Endothelial cell of umbilical vein (primary cell): ENCODE results near the gene BLID. TPM values are rescaled to one million over a fixed set of nuclear protein-coding genes. Genes with fewer than 3 reads are reported as not detected.

Experiments
- BruUV-seq: library from RNA; stranded (reverse); fragments of 400-500 nt; replicated peaks from 2 replicates; lab custom pipeline; 2021; lab: Mats Ljungman, UMichigan
- CTCF ChIA-PET: fragments of 300-600, 350-600 bp; sonication (Branson Sonifier 250); formaldehyde crosslinking; loops from one replicate; lab custom pipeline; 2021; ENCODE audit warnings: antibody characterized with exemption, inconsistent platforms; lab: Charles Lee
- POLR2A ChIA-PET: fragments of 300-600, 350-600 bp; sonication (Branson Sonifier 250); formaldehyde crosslinking; loops from one replicate; lab custom pipeline; 2021; ENCODE audit warnings: antibody characterized with exemption, inconsistent platforms; lab: Charles Lee
- DNase-seq: peaks from one replicate; pipeline ENCODE4 v3.0.0-alpha.2; 2011; ENCODE audit warnings: low read depth, low spot score
- FAIRE-seq: peaks from 2 replicates; lab custom pipeline; 2011; peaks lifted over from hg19 to GRCh38; lab: Jason Lieb, UNC
- H2AFZ ChIP-seq: 2 replicates; pipeline ENCODE4 v1.6.0; 2012; ENCODE audit warnings: low read depth, low read length, control low read depth, inconsistent platforms
- H3K27ac ChIP-seq: 2 replicates; pipeline ENCODE4 v1.5.1; 2011; ENCODE audit warnings: low read depth, mild to moderate bottlenecking, control low read depth, low read length, moderate library complexity; ENCODE audit not compliant: insufficient read depth
- H3K27me3 ChIP-seq, 2 experiments: 2 replicates each; pipeline versions ENCODE4 v1.6.0 to v1.6.1; 2011; ENCODE audit warnings: low read length in 2 of 2, mixed read lengths in 1 of 2; ENCODE audit not compliant: control insufficient read depth in 2 of 2, insufficient read depth in 2 of 2
- H3K36me3 ChIP-seq, 2 experiments: 2 replicates in 1 of 2; 3 replicates in 1 of 2; pipeline ENCODE4 v1.5.1; 2011; ENCODE audit warnings: low read length in 2 of 2, mild to moderate bottlenecking in 1 of 2, moderate library complexity in 1 of 2; ENCODE audit not compliant: control insufficient read depth in 2 of 2, insufficient read depth in 2 of 2; ENCODE audit errors: extremely low read depth in 1 of 2
- H3K4me1 ChIP-seq: 3 replicates; pipeline ENCODE4 v1.5.1; 2011; ENCODE audit warnings: mild to moderate bottlenecking, low read length; ENCODE audit not compliant: control insufficient read depth, insufficient read depth; ENCODE audit errors: extremely low read depth
- H3K4me2 ChIP-seq: 2 replicates; pipeline ENCODE4 v1.6.1; 2011; ENCODE audit warnings: low read length, control low read depth, mixed read lengths; ENCODE audit not compliant: insufficient read depth
- H3K4me3 ChIP-seq, 3 experiments: fragments of 200-600 bp in 1 of 3; sonication (generic), shearing (Covaris generic) in 1 of 3; replicated peaks in 1 of 3; 2 replicates each; pipeline ENCODE4 v1.5.1; 2011 to 2016; ENCODE audit warnings: control low read depth in 3 of 3, low read length in 3 of 3, mild to moderate bottlenecking in 2 of 3, inconsistent platforms in 1 of 3, low read depth in 1 of 3, moderate library complexity in 1 of 3; ENCODE audit not compliant: insufficient read depth in 1 of 3
- H3K79me2 ChIP-seq: 2 replicates; pipeline ENCODE4 v1.6.0; 2012; ENCODE audit warnings: low read length, inconsistent platforms; ENCODE audit not compliant: control insufficient read depth, insufficient read depth
- H3K9ac ChIP-seq: replicated peaks from 2 replicates; pipeline ENCODE3; 2011; ENCODE audit warnings: low read length, control low read depth; ENCODE audit not compliant: insufficient read depth; ENCODE audit errors: extremely low read depth
- H3K9me1 ChIP-seq: replicated peaks from 3 replicates; pipeline ENCODE4 v1.6.0; 2011; ENCODE audit warnings: mild to moderate bottlenecking, low read length; ENCODE audit not compliant: control insufficient read depth, insufficient read depth; ENCODE audit errors: extremely low read depth
- H3K9me3 ChIP-seq: replicated peaks from 2 replicates; pipeline ENCODE4 v1.5.1; 2012; ENCODE audit warnings: low read length, inconsistent platforms; ENCODE audit not compliant: control insufficient read depth, insufficient read depth
- H4K20me1 ChIP-seq: replicated peaks from 2 replicates; pipeline ENCODE3; 2011; ENCODE audit warnings: mild to moderate bottlenecking, low read length; ENCODE audit not compliant: control insufficient read depth, insufficient read depth; ENCODE audit errors: extremely low read depth
- EZH2 ChIP-seq: IDR thresholded peaks from 2 replicates; pipeline ENCODE4 v1.6.1; 2012; ENCODE audit warnings: borderline replicate concordance, low read depth, mild to moderate bottlenecking, moderate library complexity, low read length, inconsistent platforms; ENCODE audit not compliant: severe bottlenecking
- GATA2 ChIP-seq: IDR thresholded peaks from 2 replicates; pipeline ENCODE4 v1.7.0; 2011; ENCODE audit warnings: low read depth, mild to moderate bottlenecking, moderate library complexity, mixed read lengths, low read length; ENCODE audit not compliant: insufficient read length, insufficient read depth
- MYC ChIP-seq: IDR thresholded peaks from one replicate; pipeline ENCODE4 v1.6.1; 2011; ENCODE audit warnings: mild to moderate bottlenecking, low read depth, low read length
- dilution Hi-C: fragments of 300-500 bp; cut with MboI; formaldehyde crosslinking; loops from one replicate; pipeline ENCODE4 v1.15.0; 2019; ENCODE audit warnings: low sequenced_read_pairs; ENCODE audit not compliant: extremely low pct_ligation_motif_present
- intact Hi-C: fragments of 100-400 bp; cut with micrococcal nuclease; formaldehyde crosslinking; loops from one replicate; pipeline ENCODE4 v1.10.0; 2022
- polyA plus RNA-seq, 4 experiments: library from polyadenylated mRNA; depleted of rRNA in 3 of 4; stranded (reverse) in 3 of 4; unstranded in 1 of 4; fragments of >200 nt; gene quantifications; 2 replicates each; pipeline versions ENCODE4 v1.2.1 to v1.2.3, GENCODE V29; 2011 to 2012; ENCODE audit warnings: missing spikeins in 1 of 4
- total RNA-seq: library from RNA; stranded (reverse); gene quantifications from 2 replicates; pipeline ENCODE4 v1.2.3, GENCODE V29; 2021
- TF ChIP-seq, protein P1 (sequence below), 2 donors: IDR thresholded peaks; 1 replicate in 1 of 2; 2 replicates in 1 of 2; pipeline ENCODE4 v1.5.1; 2011; ENCODE audit warnings: low read length in 2 of 2, mild to moderate bottlenecking in 2 of 2, moderate library complexity in 2 of 2, control low read depth in 1 of 2, inconsistent platforms in 1 of 2, low read depth in 1 of 2; ENCODE audit not compliant: insufficient read depth in 1 of 2; ENCODE audit errors: extremely low read depth in 1 of 2

Gene BLID
- total and polyA plus RNA-seq, 2 donors (not counting 3 experiments of a cell fraction or from before 2014, with no cell fraction given): 0.12 to 3.5 TPM

DNA sequence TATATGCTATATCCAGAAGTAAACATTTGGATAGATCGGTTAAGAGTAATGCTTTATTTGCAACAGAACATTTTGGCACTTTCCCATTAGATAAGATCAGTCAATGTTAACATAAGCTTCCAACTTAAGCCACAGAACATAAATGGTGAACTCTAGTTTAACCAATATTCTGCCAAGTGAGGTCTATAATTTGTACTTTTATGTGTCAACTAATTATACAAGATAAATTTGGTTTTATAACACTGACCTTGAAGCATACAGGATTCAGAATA lies 23.5 kb upstream of the BLID start:
- TF ChIP-seq, protein P1, sequence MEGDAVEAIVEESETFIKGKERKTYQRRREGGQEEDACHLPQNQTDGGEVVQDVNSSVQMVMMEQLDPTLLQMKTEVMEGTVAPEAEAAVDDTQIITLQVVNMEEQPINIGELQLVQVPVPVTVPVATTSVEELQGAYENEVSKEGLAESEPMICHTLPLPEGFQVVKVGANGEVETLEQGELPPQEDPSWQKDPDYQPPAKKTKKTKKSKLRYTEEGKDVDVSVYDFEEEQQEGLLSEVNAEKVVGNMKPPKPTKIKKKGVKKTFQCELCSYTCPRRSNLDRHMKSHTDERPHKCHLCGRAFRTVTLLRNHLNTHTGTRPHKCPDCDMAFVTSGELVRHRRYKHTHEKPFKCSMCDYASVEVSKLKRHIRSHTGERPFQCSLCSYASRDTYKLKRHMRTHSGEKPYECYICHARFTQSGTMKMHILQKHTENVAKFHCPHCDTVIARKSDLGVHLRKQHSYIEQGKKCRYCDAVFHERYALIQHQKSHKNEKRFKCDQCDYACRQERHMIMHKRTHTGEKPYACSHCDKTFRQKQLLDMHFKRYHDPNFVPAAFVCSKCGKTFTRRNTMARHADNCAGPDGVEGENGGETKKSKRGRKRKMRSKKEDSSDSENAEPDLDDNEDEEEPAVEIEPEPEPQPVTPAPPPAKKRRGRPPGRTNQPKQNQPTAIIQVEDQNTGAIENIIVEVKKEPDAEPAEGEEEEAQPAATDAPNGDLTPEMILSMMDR (IDR thresholded peaks at IDR 0.05; ENCODE audit: extremely low read depth in 1 of 2, insufficient read depth in 1 of 2, low read depth in 1 of 2, low read length in 2 of 2): no peak
- TF ChIP-seq MYC: no peak
- TF ChIP-seq EZH2: no peak
- TF ChIP-seq GATA2: peak; percentile 1
- H3K9ac ChIP-seq: no peak overlapping the region
- peaks cover 65% of the 10 kb centered on the region for H3K4me1 ChIP-seq

More for the DNA sequence above, 23.5 kb upstream of the BLID start:
- Histone ChIP-seq H3K79me2 (peaks cover 75% of the 10 kb centered on the region), H2AFZ (no peak overlapping the region), H4K20me1 (no peaks in the 10 kb centered on the region), H3K9me3 (no peaks in the 10 kb centered on the region), H3K27me3 (no peaks in the 10 kb centered on the region), H3K27ac (peak overlapping the region; percentile 55), H3K36me3 (peaks cover 0 to 5% of the 10 kb centered on the region in 2 experiments), H3K4me2 (peak overlapping the region; percentile 33), H3K4me3 (no peak overlapping the region), H3K9me1 (no peaks in the 10 kb centered on the region)
- intact Hi-C loops: loop anchor here (1.0 to 5.0 kb wide), 2 partner anchors 50 to 417 kb away; no protein-coding TSS in a partner anchor
- dilution Hi-C loops: no loop called here
- CTCF ChIA-PET: interaction anchor here (0.9 to 2.6 kb wide), 7 partner anchors 14 to 484 kb away, joined by 3 to 21 read pairs (median 6); partner anchors contain the start of gene BLID
- FAIRE-seq (no peak), DNase-seq (peak; percentile 33)
- no TSS peak for BruUV-seq
- POLR2A ChIA-PET: no interaction called here
